Neural progenitor cell (in vitro differentiated cells): ENCODE results near the gene FMNL2.

Source experiments
- EZH2phosphoT487 ChIP-seq: fragments of 200-600 bp; sonication (generic); IDR thresholded peaks from 2 replicates; pipeline ENCODE4 v1.6.1; 2017; ENCODE audit warnings: antibody characterized with exemption
- TF ChIP-seq, protein P1 (sequence below): fragments of 200-600 bp; sonication (generic); IDR thresholded peaks from 2 replicates; pipeline ENCODE4 v1.5.1; 2017; ENCODE audit warnings: antibody characterized with exemption, mild to moderate bottlenecking

DNA sequence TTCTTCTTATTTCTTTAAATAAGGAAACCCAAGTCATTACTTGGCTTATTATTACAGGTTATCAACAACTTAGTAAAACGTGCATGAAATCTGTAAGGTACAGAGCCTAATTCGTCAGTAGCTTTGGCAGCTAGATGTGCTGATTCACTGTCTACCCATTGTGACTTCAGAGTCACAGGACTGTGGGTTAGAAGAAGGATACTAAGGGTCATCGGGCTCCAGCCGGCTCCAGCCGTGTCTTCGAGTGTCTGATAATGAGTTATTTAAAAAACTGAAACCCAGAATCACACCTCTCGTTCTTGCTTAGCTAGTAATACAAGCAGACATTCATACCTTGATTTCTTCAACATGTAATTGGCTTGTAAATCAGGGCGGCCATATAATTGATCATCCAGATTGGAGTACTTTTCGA, 170.5 kb downstream of the FMNL2 start:
- TF ChIP-seq, protein P1, sequence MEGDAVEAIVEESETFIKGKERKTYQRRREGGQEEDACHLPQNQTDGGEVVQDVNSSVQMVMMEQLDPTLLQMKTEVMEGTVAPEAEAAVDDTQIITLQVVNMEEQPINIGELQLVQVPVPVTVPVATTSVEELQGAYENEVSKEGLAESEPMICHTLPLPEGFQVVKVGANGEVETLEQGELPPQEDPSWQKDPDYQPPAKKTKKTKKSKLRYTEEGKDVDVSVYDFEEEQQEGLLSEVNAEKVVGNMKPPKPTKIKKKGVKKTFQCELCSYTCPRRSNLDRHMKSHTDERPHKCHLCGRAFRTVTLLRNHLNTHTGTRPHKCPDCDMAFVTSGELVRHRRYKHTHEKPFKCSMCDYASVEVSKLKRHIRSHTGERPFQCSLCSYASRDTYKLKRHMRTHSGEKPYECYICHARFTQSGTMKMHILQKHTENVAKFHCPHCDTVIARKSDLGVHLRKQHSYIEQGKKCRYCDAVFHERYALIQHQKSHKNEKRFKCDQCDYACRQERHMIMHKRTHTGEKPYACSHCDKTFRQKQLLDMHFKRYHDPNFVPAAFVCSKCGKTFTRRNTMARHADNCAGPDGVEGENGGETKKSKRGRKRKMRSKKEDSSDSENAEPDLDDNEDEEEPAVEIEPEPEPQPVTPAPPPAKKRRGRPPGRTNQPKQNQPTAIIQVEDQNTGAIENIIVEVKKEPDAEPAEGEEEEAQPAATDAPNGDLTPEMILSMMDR = no peak
- no peak for TF ChIP-seq EZH2phosphoT487
